Stimulated activated naive B cell treated with anti-CD40 and anti-IgM and Interleukin-4, amounts not matched to agents 10 μg/mL and 1 μg/mL and 100 μg/mL, for 72 hours (primary cell): ENCODE results near the gene FSD1L.
"Not testable (repeated sequence)": the region's sequence is repeated elsewhere in the genome, so short reads cannot be mapped to it uniquely, and the experiment has no call there.

Experiments
- ATAC-seq, 2 donors: fragments of 150-1000 bp; cut with Tn5 transposase; replicated peaks; 2 replicates each; pipeline ENCODE4 v1.10.0; 2021; ENCODE audit warnings: moderate library complexity in 1 of 2
- DNase-seq: peaks from one replicate; pipeline ENCODE4 v3.0.0; 2021
- H3K27ac Mint-ChIP-seq: one replicate; pipeline ENCODE4 v1.8.0; 2022; ENCODE audit warnings: mild to moderate bottlenecking, mixed read lengths
- H3K27me3 Mint-ChIP-seq, 2 donors: one replicate each; pipeline ENCODE4 v1.8.0; 2022; ENCODE audit warnings: mixed read lengths in 2 of 2
- H3K36me3 Mint-ChIP-seq, 2 donors: one replicate each; pipeline ENCODE4 v1.8.0; 2022; ENCODE audit warnings: mixed read lengths in 2 of 2, mild to moderate bottlenecking in 1 of 2
- H3K4me1 Mint-ChIP-seq, 2 donors: one replicate each; pipeline ENCODE4 v1.8.0; 2022; ENCODE audit warnings: mixed read lengths in 2 of 2, mild to moderate bottlenecking in 1 of 2
- H3K4me3 Mint-ChIP-seq, 2 donors: one replicate each; pipeline ENCODE4 v1.8.0; 2022; ENCODE audit warnings: mild to moderate bottlenecking in 2 of 2, mixed read lengths in 2 of 2, moderate library complexity in 1 of 2
- H3K9me3 Mint-ChIP-seq, 2 donors: one replicate each; pipeline ENCODE4 v1.8.0; 2022; ENCODE audit warnings: mixed read lengths in 2 of 2, mild to moderate bottlenecking in 1 of 2

Gene FSD1L

DNA sequence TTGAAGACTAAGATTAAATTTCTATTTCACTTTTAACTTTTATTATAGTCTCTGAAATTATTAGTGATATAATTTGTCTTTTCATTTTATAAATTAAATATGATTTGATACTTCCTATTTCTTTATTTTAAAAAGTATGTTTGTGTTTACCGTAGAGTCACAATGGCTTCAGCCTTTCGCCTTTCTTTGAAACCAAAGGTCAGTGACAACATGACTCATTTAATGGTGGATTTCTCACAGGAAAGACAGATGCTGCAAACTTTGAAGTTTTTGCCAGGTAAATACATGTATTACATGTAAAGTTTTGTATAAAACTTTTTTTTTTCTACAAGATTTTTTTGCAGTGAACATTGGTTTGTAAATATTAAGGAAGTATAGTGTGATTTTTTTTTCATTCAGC lies 36.4 kb downstream of the FSD1L start:
- H3K36me3 Mint-ChIP-seq = peaks cover 3 to 4% of the 10 kb centered on the region in 2 donors
- H3K27ac Mint-ChIP-seq = no peak overlapping the region

DNA sequence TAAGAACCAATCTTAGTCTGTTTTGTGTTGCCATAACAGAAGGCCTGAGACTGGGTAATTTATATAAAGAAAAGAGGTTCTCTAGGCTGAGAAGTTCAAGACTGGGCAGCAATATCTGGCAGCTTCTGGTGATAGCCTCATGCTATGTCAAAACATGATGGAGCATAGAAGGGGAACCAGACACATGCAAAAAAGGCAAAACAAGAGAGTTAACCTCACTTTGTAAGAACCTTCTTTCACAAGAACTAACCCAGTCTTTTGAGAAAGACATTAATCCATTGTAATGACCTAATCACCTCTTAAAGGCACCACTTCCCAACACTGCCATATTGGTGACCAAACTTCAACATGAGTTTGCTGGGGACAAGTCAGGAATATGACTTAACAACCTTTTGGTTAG lies 37.3 kb downstream of the FSD1L start:
- H3K27ac Mint-ChIP-seq = no peak overlapping the region
- DNase-seq = no peak
- peaks cover 4 to 13% of the 10 kb centered on the region in 2 donors for H3K4me1 Mint-ChIP-seq
- H3K4me3 Mint-ChIP-seq = no peak overlapping the region
- no peaks in the 10 kb centered on the region for H3K9me3 Mint-ChIP-seq
- ATAC-seq = no peak
- H3K36me3 Mint-ChIP-seq = peaks cover 3 to 4% of the 10 kb centered on the region in 2 donors
- no peaks in the 10 kb centered on the region for H3K27me3 Mint-ChIP-seq

More for the DNA sequence above, 36.4 kb downstream of the FSD1L start:
- ATAC-seq = no peak
- no peak for DNase-seq
- Mint-ChIP-seq H3K4me3 (no peak overlapping the region), H3K9me3 (no peaks in the 10 kb centered on the region), H3K4me1 (peaks cover 4 to 13% of the 10 kb centered on the region in 2 donors), H3K27me3 (no peaks in the 10 kb centered on the region)

GRCh38 chr9:105496826-105497225 lies 49.0 kb downstream of the FSD1L start:
- Mint-ChIP-seq H3K27ac (no peak overlapping the region), H3K27me3 (no peaks in the 10 kb centered on the region), H3K36me3 (peaks cover 7 to 9% of the 10 kb centered on the region in 2 donors), H3K9me3 (peaks cover 0 to 1% of the 10 kb centered on the region in 2 donors), H3K4me1 (peaks cover 20 to 30% of the 10 kb centered on the region in 2 donors), H3K4me3 (no peak overlapping the region)
- DNase-seq = no peak
- ATAC-seq = no peak

GRCh38 chr9:105497704-105498103 lies 49.9 kb downstream of the FSD1L start:
- H3K4me1 Mint-ChIP-seq = peaks cover 23 to 30% of the 10 kb centered on the region in 2 donors
- no peak overlapping the region for H3K4me3 Mint-ChIP-seq
- no peaks in the 10 kb centered on the region for H3K27me3 Mint-ChIP-seq
- H3K9me3 Mint-ChIP-seq = no peaks in the 10 kb centered on the region
- no peak for ATAC-seq
- peaks cover under 1 to 6% of the 10 kb centered on the region in 2 donors for H3K36me3 Mint-ChIP-seq
- no peak for DNase-seq
- no peak overlapping the region for H3K27ac Mint-ChIP-seq

DNA sequence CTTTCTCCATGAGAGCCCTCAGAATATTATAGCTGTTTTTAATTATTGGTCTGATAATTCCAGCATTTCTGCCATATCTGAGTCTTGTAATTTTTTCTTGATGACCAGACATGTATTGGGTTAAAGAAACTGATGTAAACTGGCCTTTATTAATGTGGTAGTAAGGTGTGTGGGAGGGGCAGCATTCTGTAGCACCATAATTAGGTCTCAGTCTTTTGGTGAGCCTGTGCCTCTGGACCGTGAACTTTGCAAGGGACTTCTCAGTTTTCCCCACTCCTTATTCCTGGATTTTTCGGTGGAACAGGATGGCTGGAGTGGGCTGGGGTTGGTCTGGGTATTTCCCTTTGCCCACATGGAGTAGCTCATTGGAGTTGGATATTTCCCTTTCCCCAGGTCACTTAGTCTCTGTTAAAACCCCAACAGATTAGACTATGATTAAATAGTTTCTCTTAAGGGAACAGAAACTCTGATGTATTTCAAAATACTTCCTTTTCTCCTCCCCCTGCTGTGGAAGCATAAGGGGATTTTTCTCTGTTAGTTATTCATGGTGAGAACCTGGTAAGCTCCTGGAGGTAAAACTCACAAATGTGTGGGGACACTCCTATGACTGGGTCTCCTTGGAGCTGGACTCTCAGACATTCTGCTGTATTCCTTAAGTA lies 52.4 kb downstream of the FSD1L start:
- Mint-ChIP-seq H3K9me3 (no peaks in the 10 kb centered on the region), H3K27me3 (no peaks in the 10 kb centered on the region), H3K4me3 (peak overlapping the region; percentile 72 to 74), H3K4me1 (peaks cover 26 to 36% of the 10 kb centered on the region in 2 donors), H3K36me3 (peaks cover 3 to 6% of the 10 kb centered on the region in 2 donors), H3K27ac (peak overlapping the region; percentile 85)
- ATAC-seq (peak; percentile 97 to 98), DNase-seq (no peak)

DNA sequence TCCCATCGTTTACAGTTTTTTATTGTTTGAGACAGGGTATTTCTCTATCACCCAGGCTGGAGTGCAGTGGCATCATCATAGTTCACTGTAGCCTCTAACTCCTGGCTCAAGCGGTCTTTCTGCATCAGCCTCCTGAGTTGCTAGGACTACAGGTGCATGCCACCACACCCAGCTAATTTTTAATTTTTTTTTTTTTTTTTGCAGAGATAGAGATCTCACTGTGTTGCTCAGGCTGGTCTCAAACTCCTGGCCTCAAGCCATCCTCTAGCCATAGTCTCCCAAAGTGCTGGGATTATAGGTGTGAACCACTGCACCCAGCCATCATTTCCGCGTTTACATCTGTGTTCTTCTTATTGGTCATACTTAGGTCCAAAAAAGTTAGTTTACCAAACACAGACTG lies 53.6 kb downstream of the FSD1L start:
- no peaks in the 10 kb centered on the region for H3K27me3 Mint-ChIP-seq
- H3K27ac Mint-ChIP-seq = no peak overlapping the region

DNA sequence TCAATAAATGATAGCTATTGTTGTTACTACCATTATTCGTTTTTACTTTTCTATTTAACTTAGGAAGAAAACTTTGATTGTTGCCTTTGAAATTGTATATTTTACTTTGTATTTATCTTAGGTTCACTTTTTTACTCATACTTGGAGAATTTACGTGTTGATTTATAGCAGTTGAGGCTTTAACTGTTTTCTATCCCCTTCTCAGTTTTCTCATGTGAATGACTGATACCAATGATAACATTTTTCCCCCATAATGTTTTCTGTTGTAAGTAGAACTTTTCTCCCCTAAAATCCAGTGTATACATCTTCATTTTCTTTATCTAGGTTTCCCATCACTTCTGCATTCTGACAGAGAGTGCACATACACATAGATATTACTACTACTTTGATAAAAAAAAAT lies 54.4 kb downstream of the FSD1L start:
- H3K4me3 Mint-ChIP-seq = no peak overlapping the region
- peaks cover 3 to 6% of the 10 kb centered on the region in 2 donors for H3K36me3 Mint-ChIP-seq
- H3K27ac Mint-ChIP-seq = no peak overlapping the region
- no peak for ATAC-seq
- peaks cover 23 to 36% of the 10 kb centered on the region in 2 donors for H3K4me1 Mint-ChIP-seq
- H3K9me3 Mint-ChIP-seq = no peaks in the 10 kb centered on the region
- DNase-seq = no peak
- no peaks in the 10 kb centered on the region for H3K27me3 Mint-ChIP-seq

More for the DNA sequence above, 53.6 kb downstream of the FSD1L start:
- DNase-seq (no peak), ATAC-seq (no peak)
- Mint-ChIP-seq H3K9me3 (no peaks in the 10 kb centered on the region), H3K4me3 (no peak overlapping the region), H3K36me3 (peaks cover 3 to 6% of the 10 kb centered on the region in 2 donors), H3K4me1 (peaks cover 23 to 36% of the 10 kb centered on the region in 2 donors)

DNA sequence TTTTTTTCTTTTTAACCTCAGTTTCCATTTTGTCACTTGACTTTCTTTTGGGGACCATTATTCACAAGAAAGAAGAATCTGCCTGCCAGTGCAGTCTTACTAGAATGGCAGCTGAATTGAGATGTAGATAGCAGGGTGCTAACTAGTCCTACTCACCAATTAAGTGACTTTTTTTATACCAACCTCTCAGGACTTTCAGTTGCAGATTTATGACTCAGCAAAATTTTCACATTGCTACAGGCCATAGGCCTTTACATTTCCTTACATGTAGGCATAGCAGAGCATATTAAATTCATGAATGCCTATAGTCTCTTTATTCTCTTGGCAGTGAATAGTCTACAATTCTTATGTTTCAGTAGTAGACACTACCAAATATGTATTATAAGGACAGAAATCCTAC lies 56.0 kb downstream of the FSD1L start:
- no peak overlapping the region for H3K4me3 Mint-ChIP-seq
- no peak for DNase-seq
- no peaks in the 10 kb centered on the region for H3K9me3 Mint-ChIP-seq
- no peak for ATAC-seq
- no peaks in the 10 kb centered on the region for H3K27me3 Mint-ChIP-seq
- peaks cover 5 to 6% of the 10 kb centered on the region in 2 donors for H3K36me3 Mint-ChIP-seq
- H3K27ac Mint-ChIP-seq = no peak overlapping the region
- H3K4me1 Mint-ChIP-seq = peaks cover 22 to 33% of the 10 kb centered on the region in 2 donors

DNA sequence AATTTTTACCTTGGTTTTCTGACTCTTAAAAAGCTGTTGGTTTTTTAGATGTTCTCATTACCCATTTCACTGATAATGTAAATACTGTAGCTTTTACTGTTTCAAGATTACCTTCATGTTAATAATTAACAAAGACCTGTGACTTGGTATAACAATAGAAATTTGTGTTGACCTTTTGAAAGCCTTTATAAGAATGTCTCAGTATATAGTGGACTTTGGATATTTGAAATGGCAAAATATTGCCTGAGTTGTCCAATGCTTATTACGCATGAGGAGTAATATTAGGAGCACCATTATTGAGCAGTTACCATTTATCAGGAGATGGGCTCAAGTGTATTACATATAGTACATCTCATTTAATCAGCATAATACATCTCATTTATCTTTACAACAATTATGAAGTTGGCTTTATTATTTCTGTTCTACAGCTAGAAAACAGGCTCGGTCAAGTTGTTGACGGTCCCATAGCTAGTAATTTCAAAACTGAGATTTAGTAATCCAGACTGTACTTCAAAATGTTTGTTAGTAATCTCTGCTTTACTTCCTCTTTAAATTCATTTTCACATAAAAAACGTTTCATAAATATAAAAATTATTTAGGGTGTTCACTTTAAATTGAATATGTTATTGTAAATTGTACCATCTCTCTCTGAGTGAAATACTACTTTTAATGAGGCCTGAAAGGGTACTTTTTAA lies 59.4 kb downstream of the FSD1L start:
- DNase-seq (no peak), ATAC-seq (no peak)
- Mint-ChIP-seq H3K4me1 (peaks cover 8 to 12% of the 10 kb centered on the region in 2 donors), H3K36me3 (peaks cover 5 to 6% of the 10 kb centered on the region in 2 donors), H3K27me3 (no peaks in the 10 kb centered on the region), H3K4me3 (no peak overlapping the region), H3K27ac (no peak overlapping the region), H3K9me3 (no peaks in the 10 kb centered on the region)

DNA sequence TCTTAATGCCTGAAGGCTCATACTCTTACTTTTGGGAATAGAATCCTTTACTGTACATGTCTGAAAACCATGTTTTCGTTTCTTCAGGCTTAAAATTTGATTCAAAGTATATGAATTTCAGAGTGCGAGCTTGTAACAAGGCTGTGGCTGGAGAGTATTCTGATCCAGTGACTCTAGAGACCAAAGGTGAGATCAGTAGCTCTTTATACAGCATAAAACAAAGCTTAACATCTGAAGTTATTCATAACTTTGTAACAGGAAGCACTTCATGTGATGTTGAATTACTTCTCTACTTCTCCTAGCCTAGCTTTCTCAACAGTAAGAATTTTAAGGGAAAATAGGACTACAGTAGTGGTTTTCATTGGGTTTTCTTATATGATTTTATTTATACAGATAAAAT lies 60.7 kb downstream of the FSD1L start:
- Mint-ChIP-seq H3K4me1 (peaks cover 5 to 10% of the 10 kb centered on the region in 2 donors), H3K9me3 (no peaks in the 10 kb centered on the region), H3K36me3 (peaks cover 3 to 5% of the 10 kb centered on the region in 2 donors), H3K27me3 (no peaks in the 10 kb centered on the region), H3K27ac (no peak overlapping the region), H3K4me3 (no peak overlapping the region)
- DNase-seq (no peak), ATAC-seq (no peak)

DNA sequence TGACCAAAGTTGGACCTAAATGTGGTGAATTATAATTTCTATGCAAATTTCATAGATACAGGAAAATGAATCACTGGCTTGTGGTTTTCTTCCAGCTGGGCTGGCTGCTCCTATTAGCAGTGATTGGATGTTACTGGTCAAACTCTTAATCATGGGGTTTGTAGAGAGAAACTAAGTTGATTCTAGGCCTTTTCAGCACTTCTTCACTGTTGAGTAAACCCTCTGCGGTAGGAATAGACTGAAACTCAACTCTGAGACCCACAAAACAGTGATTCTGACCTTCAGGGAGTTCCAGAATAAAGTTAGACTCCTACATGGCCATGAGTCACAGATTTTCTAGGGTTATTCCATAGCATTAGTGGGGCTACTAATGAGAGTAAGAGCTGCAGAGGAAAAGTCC lies 62.2 kb downstream of the FSD1L start:
- Mint-ChIP-seq H3K4me1 (peaks cover 2 to 6% of the 10 kb centered on the region in 2 donors), H3K4me3 (no peak overlapping the region), H3K27me3 (no peaks in the 10 kb centered on the region), H3K27ac (no peak overlapping the region), H3K9me3 (no peaks in the 10 kb centered on the region), H3K36me3 (peaks cover 4 to 10% of the 10 kb centered on the region in 2 donors)
- ATAC-seq (peak; percentile 66 to 78), DNase-seq (no peak)

GRCh38 chr9:105511446-105511845 lies 63.6 kb downstream of the FSD1L start:
- ATAC-seq (no peak), DNase-seq (no peak)
- no peak overlapping the region for H3K27ac Mint-ChIP-seq
- peaks cover 2 to 6% of the 10 kb centered on the region in 2 donors for H3K4me1 Mint-ChIP-seq
- peaks cover 6 to 7% of the 10 kb centered on the region in 2 donors for H3K36me3 Mint-ChIP-seq
- no peaks in the 10 kb centered on the region for H3K27me3 Mint-ChIP-seq
- no peak overlapping the region for H3K4me3 Mint-ChIP-seq
- H3K9me3 Mint-ChIP-seq = no peaks in the 10 kb centered on the region

GRCh38 chr9:105515811-105516413 lies 68.1 kb downstream of the FSD1L start:
- H3K4me1 Mint-ChIP-seq = no peaks in the 10 kb centered on the region
- no peak for DNase-seq
- no peaks in the 10 kb centered on the region for H3K27me3 Mint-ChIP-seq
- H3K36me3 Mint-ChIP-seq = peaks cover 11 to 25% of the 10 kb centered on the region in 2 donors
- H3K4me3 Mint-ChIP-seq = no peak overlapping the region
- no peaks in the 10 kb centered on the region for H3K9me3 Mint-ChIP-seq
- no peak for ATAC-seq
- no peak overlapping the region for H3K27ac Mint-ChIP-seq

DNA sequence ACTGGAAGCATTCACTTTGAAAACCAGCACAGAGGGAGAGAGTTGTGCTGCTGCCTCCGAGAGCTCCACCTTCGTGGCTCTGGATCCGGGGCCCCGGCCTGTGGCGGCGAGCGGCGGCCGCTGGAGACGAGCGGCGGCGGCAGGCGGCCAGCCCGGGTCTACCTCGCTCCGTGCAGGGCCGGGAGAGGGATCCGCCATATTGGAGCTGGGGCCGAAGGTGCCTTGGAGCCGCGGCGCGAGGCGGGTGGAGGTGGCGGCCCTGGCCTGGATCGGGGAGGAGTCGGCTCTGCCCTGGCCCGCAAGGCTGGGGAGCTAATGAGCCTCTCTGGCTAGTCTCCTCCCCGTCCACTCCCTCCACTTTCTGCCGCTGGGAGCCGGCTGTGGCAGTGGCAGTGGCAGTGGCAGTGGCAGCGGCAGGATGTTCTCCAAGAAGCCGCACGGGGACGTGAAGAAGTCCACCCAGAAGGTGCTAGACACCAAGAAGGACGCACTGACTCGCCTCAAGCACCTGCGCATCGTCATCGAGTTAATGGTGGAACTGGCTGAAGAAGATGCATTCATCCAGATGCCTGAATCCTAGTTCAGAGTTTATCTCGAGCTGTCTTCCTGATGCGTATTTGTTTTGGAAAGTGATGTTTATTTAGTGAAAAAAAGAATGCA lies 72.0 kb downstream of the FSD1L start:
- not testable (repeated sequence) for H3K4me3 Mint-ChIP-seq, H3K27me3 Mint-ChIP-seq, H3K9me3 Mint-ChIP-seq, H3K27ac Mint-ChIP-seq, H3K4me1 Mint-ChIP-seq
- peaks cover 10 to 18% of the 10 kb centered on the region in 2 donors for H3K36me3 Mint-ChIP-seq
- ATAC-seq (peak; percentile 93 to 95), DNase-seq (peak; percentile 23)
